Measurements from ENCODE around the gene SLC2A6.

Gene SLC2A6

DNA sequence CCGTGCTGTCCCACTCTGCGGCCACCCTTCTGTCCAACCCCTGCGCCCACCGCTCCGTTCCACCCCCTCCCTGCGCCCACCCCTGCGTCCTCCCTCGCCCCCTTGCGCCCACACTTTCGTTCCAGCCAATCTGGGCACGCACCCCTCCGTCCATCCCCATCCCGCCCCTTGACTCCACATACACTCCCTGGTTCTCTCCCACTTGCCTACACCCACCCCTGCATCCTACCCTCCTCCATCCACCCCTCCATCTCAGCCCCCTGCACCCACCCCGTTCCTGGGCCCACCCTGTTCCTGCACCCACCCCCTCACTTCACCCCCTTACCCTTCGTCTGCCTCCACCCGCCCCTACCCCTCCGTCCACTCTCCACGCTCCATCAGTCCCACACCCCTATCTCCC lies 49.7 kb downstream of the SLC2A6 start:
- no peak for TF ChIP-seq EZH2 (IDR thresholded peaks at IDR 0.05; ENCODE audit: borderline replicate concordance, low read length)
- TF ChIP-seq, protein P1, sequence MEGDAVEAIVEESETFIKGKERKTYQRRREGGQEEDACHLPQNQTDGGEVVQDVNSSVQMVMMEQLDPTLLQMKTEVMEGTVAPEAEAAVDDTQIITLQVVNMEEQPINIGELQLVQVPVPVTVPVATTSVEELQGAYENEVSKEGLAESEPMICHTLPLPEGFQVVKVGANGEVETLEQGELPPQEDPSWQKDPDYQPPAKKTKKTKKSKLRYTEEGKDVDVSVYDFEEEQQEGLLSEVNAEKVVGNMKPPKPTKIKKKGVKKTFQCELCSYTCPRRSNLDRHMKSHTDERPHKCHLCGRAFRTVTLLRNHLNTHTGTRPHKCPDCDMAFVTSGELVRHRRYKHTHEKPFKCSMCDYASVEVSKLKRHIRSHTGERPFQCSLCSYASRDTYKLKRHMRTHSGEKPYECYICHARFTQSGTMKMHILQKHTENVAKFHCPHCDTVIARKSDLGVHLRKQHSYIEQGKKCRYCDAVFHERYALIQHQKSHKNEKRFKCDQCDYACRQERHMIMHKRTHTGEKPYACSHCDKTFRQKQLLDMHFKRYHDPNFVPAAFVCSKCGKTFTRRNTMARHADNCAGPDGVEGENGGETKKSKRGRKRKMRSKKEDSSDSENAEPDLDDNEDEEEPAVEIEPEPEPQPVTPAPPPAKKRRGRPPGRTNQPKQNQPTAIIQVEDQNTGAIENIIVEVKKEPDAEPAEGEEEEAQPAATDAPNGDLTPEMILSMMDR (IDR thresholded peaks at IDR 0.05; ENCODE audit: low read length) = no peak
- no peaks in the 10 kb centered on the region for H3K4me1 ChIP-seq (ENCODE audit: insufficient read depth, low read length, severe bottlenecking)
- no peaks in the 10 kb centered on the region for H3K79me2 ChIP-seq (ENCODE audit: insufficient read depth, low read length)
- no peak overlapping the region for H3K4me2 ChIP-seq (ENCODE audit: low read length)
- H3K27ac ChIP-seq (ENCODE audit: low read depth, low read length, poor library complexity, severe bottlenecking) = no peak overlapping the region
- H3K9ac ChIP-seq (ENCODE audit: low read length) = no peak overlapping the region
- no peaks in the 10 kb centered on the region for H3F3A ChIP-seq (ENCODE audit: insufficient read depth, low read length)
- no peaks in the 10 kb centered on the region for H3K9me2 ChIP-seq (ENCODE audit: low read depth, low read length)
- H3K9me3 ChIP-seq (ENCODE audit: low read length) = no peaks in the 10 kb centered on the region
- peaks cover 15% of the 10 kb centered on the region; the same call in 1 of the 2 replicates for H3K27me3 ChIP-seq (ENCODE audit: insufficient read depth, low read length)
- H3K4me3 ChIP-seq (ENCODE audit: low read depth, low read length, poor library complexity, severe bottlenecking) = no peak overlapping the region
- H4K20me1 ChIP-seq (ENCODE audit: insufficient read depth, low read length) = no peaks in the 10 kb centered on the region
- H3K36me3 ChIP-seq (ENCODE audit: insufficient read depth, low read length) = no peaks in the 10 kb centered on the region
- H2AFZ ChIP-seq (ENCODE audit: low read length) = no peak overlapping the region

- H3K36me3 ChIP-seq (ENCODE audit: insufficient read depth, low read length) = no peaks in the 10 kb centered on the region
- H3K27ac ChIP-seq (ENCODE audit: low read depth, low read length, poor library complexity, severe bottlenecking) = no peak overlapping the region
- TF ChIP-seq, protein P1 (IDR thresholded peaks at IDR 0.05; ENCODE audit: low read length) = no peak
- no peak for TF ChIP-seq EZH2 (IDR thresholded peaks at IDR 0.05; ENCODE audit: borderline replicate concordance, low read length)
- H3K4me1 ChIP-seq (ENCODE audit: insufficient read depth, low read length, severe bottlenecking) = no peaks in the 10 kb centered on the region
- no peaks in the 10 kb centered on the region for H3K9me3 ChIP-seq (ENCODE audit: low read length)
- H2AFZ ChIP-seq (ENCODE audit: low read length) = no peak overlapping the region
- no peaks in the 10 kb centered on the region for H3K9me2 ChIP-seq (ENCODE audit: low read depth, low read length)
- peaks cover 15% of the 10 kb centered on the region; the same call in 1 of the 2 replicates for H3K27me3 ChIP-seq (ENCODE audit: insufficient read depth, low read length)
- no peaks in the 10 kb centered on the region for H3F3A ChIP-seq (ENCODE audit: insufficient read depth, low read length)
- H3K4me3 ChIP-seq (ENCODE audit: low read depth, low read length, poor library complexity, severe bottlenecking) = no peak overlapping the region
- H3K9ac ChIP-seq (ENCODE audit: low read length) = no peak overlapping the region
- H4K20me1 ChIP-seq (ENCODE audit: insufficient read depth, low read length) = no peaks in the 10 kb centered on the region
- H3K79me2 ChIP-seq (ENCODE audit: insufficient read depth, low read length) = no peaks in the 10 kb centered on the region
- H3K4me2 ChIP-seq (ENCODE audit: low read length) = no peak overlapping the region
Measured at GRCh38 chr9:133428617-133429101, 50.2 kb downstream of the SLC2A6 start.

DNA sequence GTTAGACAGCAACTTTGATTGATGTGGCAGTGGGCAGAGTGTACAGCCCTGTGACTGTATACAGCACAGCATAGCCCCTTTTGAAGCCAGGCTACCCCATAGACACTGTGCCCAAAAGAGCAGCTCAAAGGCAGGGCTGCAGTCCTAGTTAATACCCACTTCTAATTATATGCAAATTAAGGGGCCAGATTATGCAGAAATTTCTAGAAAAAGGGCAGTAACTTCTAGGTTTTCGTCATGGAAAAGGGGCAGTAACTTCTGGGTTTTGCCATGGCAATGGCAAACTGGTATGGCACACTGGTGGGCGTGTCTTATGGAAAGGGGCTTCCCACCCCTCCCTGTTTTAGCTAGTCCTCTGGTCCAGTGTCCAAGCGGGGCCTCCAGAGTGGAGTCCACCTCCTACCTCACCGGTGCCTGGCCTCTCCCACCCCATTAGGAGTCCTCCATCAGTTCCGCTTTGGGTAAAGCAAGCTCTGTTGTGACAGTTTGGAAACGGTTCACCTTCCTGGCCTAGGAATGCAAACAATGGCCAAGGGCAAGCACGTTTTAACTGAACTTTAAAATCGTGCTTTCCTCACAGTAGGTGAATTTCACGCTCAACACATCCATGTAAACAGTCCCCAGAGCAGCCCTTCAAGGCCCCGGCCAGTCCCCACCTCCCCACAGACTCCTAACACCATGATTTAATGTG lies 51.1 kb downstream of the SLC2A6 start:
- Histone ChIP-seq H2AFZ (ENCODE audit: low read length) (no peak overlapping the region), H3K4me3 (ENCODE audit: low read depth, low read length, poor library complexity, severe bottlenecking) (no peak overlapping the region), H3K4me2 (ENCODE audit: low read length) (no peak overlapping the region), H3K27ac (ENCODE audit: low read depth, low read length, poor library complexity, severe bottlenecking) (no peak overlapping the region), H3K9me3 (ENCODE audit: low read length) (no peaks in the 10 kb centered on the region), H3K27me3 (ENCODE audit: insufficient read depth, low read length) (peaks cover 13% of the 10 kb centered on the region; the same call in 1 of the 2 replicates), H3F3A (ENCODE audit: insufficient read depth, low read length) (no peaks in the 10 kb centered on the region), H4K20me1 (ENCODE audit: insufficient read depth, low read length) (no peaks in the 10 kb centered on the region), H3K79me2 (ENCODE audit: insufficient read depth, low read length) (no peaks in the 10 kb centered on the region), H3K9me2 (ENCODE audit: low read depth, low read length) (no peaks in the 10 kb centered on the region), H3K36me3 (ENCODE audit: insufficient read depth, low read length) (no peaks in the 10 kb centered on the region), H3K4me1 (ENCODE audit: insufficient read depth, low read length, severe bottlenecking) (no peaks in the 10 kb centered on the region), H3K9ac (ENCODE audit: low read length) (no peak overlapping the region)
- TF ChIP-seq, protein P1 (IDR thresholded peaks at IDR 0.05; ENCODE audit: low read length) = no peak
- TF ChIP-seq EZH2 (IDR thresholded peaks at IDR 0.05; ENCODE audit: borderline replicate concordance, low read length) = no peak

All from OCI-LY1 (cell line).